Measurements from ENCODE around the gene PRRG2. TPM values are rescaled to one million over a fixed set of nuclear protein-coding genes. Genes with fewer than 3 reads are reported as not detected.
A peak's percentile ranks its signal among the peaks of the same experiment; 100 is the strongest.

The PRRG2 gene
- total and polyA plus RNA-seq, 9 of the 15 experiments (the other 6 are each of a cell fraction or from before 2014, with no cell fraction given), result 0.06 to 1.1 (median 0.33) TPM

DNA sequence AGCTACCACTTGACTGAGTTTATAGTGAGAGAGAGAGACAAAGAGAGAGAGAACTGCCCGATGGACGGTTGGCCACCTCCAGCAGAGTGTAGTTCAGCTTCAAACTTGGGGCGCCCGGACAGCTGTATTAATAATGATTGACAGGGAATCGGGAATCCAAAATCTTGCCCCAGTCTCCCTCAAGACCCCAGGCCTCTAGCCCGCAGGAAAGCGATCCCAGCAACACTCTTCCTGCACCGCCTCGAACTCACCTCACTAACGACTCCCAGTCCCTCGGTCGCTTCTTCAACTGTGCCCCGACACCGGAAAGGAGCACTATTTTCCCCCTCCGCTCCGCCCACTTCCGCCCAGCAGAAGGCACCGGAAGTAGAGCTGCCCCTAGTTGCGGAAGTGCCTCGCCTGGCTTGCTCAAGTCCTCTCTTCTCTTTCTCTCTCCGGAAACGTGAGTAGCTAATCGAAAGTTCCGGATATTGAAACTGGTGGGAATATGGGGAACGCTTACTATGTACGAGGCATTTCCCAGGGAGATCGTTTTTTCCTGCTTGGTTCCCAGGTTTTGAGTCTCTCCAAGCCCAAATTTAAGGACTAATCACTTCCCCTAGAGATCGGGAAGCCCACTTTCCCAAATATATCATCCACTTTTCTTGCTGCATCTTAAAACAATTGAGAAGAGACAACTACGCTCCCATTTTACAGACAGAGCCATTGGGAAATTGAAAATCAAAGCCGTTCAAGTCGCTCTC lies 681 bp upstream of the PRRG2 start, which contains the start of gene NOSIP (continued):
- TF ChIP-seq SMARCE1 (IDR thresholded peaks at IDR 0.05), result no peak
- peak; percentile 4; the same call in 1 of the 2 replicates for TF ChIP-seq MEF2A (IDR thresholded peaks at IDR 0.05; ENCODE audit: control insufficient read depth, low read depth, low read length)
- TF ChIP-seq FOXK2 (conservative IDR thresholded peaks at IDR 0.05 in 1 of 2, IDR thresholded peaks at IDR 0.05 in 1 of 2; ENCODE audit: low read depth in 2 of 2), result peak in 1 of 2 experiments; percentile 68; a peak in 2 of 4 replicates
- peak; percentile 53 for TF ChIP-seq BRD9 (IDR thresholded peaks at IDR 0.05; ENCODE audit: low read depth, partially characterized antibody)
- TF ChIP-seq CHD4 (IDR thresholded peaks at IDR 0.05; ENCODE audit: insufficient read depth, insufficient replicate concordance, low read depth, low read length, poor library complexity, severe bottlenecking), result no peak
- TF ChIP-seq CBX8 (IDR thresholded peaks at IDR 0.05; ENCODE audit: borderline replicate concordance, extremely low read depth, low read depth, low read length, poor library complexity, severe bottlenecking), result no peak
- TF ChIP-seq SIN3B (IDR thresholded peaks at IDR 0.05; ENCODE audit: low read depth), result peak; percentile 73
- TF ChIP-seq POLR2H (tag; IDR thresholded peaks at IDR 0.05; ENCODE audit: low read depth), result peak; percentile 95
- TF ChIP-seq TCF7 (IDR thresholded peaks at IDR 0.05; ENCODE audit: borderline replicate concordance), result peak; percentile 75; the same call in 1 of the 2 replicates
- peak; percentile 98 for TF ChIP-seq TBP (optimal IDR thresholded peaks at IDR 0.05; ENCODE audit: low read depth, low read length)
- TF ChIP-seq RERE (CRISPR knock-in tag; IDR thresholded peaks at IDR 0.05; ENCODE audit: borderline replicate concordance), result 0 out of 2 replicates have a peak, but pooled peaks have one; percentile 32
- no peak for TF ChIP-seq BRD4 (IDR thresholded peaks at IDR 0.05)
- peak; percentile 58; the same call in 1 of the 2 replicates for TF ChIP-seq NBN (IDR thresholded peaks at IDR 0.05; ENCODE audit: low read depth)
- TF ChIP-seq ZNF79 (CRISPR knock-in tag; IDR thresholded peaks at IDR 0.05; ENCODE audit: low read depth), result no peak
- TF ChIP-seq SIX5 (IDR thresholded peaks at IDR 0.05; ENCODE audit: borderline replicate concordance in 1 of 2, insufficient read depth in 1 of 2, low read depth in 1 of 2, low read length in 2 of 2), result peak; percentile 96 to 97
- TF ChIP-seq RCOR1 (IDR thresholded peaks at IDR 0.05; ENCODE audit: borderline replicate concordance in 1 of 2, low read depth in 2 of 2, low read length in 2 of 2), result peak in 1 of 2 experiments; percentile 58; a peak in 1 of 4 replicates
- no peak for TF ChIP-seq SMAD2 (IDR thresholded peaks at IDR 0.05; ENCODE audit: low read depth, low read length)
- TF ChIP-seq ZNF717 (CRISPR knock-in tag; IDR thresholded peaks at IDR 0.05), result no peak
- TF ChIP-seq ZNF282 (CRISPR knock-in tag; IDR thresholded peaks at IDR 0.05), result no peak
- peak; percentile 87 for TF ChIP-seq TAF9B (IDR thresholded peaks at IDR 0.05; ENCODE audit: partially characterized antibody)
- TF ChIP-seq TRIM28 (IDR thresholded peaks at IDR 0.05), result peak; percentile 21; the same call in 1 of the 2 replicates
- 0 out of 2 replicates have a peak, but pooled peaks have one; percentile 50 for TF ChIP-seq ZZZ3 (IDR thresholded peaks at IDR 0.05)
- TF ChIP-seq SIN3A (IDR thresholded peaks at IDR 0.05; ENCODE audit: borderline replicate concordance in 2 of 2, control insufficient read depth in 1 of 2, low read depth in 2 of 2, low read length in 2 of 2), result peak in 1 of 2 experiments; percentile 70; a peak in 1 of 4 replicates
